ENCODE measurements around the gene SORCS2. TPM values are rescaled to one million over a fixed set of nuclear protein-coding genes. Genes with fewer than 3 reads are reported as not detected.

The SORCS2 gene
- polyA plus RNA-seq, 3 donors = 0.46 to 0.55 TPM; not detected in 1

- no peak overlapping the region for H3K4me3 Mint-ChIP-seq
- peaks cover 11 to 26% (median 17%) of the 10 kb centered on the region in 3 donors for H3K27me3 Mint-ChIP-seq (ENCODE audit: low read depth in 3 of 3)
- peaks cover 0 to 11% of the 10 kb centered on the region in 2 donors for H3K27me3 ChIP-seq (ENCODE audit: control insufficient read depth in 2 of 2, insufficient read depth in 2 of 2, low read length in 2 of 2)
Measured at GRCh38 chr4:7153711-7154110, 38.6 kb upstream of the SORCS2 start.

DNA sequence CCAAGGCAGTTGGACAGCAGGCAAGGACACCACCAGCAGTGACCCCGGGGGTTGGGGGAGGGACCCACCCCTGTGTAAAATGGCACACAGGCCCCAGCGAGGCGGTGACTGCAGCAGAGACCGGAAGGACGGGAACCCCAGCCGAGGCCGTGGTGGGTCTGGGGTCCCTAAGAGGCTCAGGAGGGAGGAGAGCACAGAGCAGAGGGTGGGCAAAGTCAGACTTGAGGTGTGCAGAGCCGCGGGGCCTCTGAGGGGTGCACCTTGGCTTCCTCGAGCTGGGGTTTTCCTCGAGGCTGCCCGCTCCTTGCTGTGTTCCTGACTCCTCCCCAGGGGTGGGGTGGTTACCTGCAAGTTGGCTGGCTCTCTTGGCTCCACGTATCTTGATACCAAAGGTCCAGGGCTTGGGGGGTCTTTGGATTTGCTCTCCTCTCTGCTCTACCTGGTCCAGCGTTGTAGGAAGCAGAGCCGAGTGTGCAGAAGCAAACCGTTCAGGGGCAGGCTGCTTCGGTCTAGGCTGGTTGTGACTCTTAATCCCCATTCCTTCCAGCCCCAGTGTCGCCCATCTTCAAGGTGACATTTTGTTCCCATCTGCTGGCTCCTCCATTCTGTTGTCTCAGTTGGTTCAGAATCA lies 37.9 kb upstream of the SORCS2 start:
- no peaks in the 10 kb centered on the region for H3K9me3 ChIP-seq (replicated peaks in 1 of 2; ENCODE audit: control insufficient read depth in 1 of 2, insufficient read depth in 1 of 2, low read length in 2 of 2)
- no peaks in the 10 kb centered on the region for H3K4me1 ChIP-seq (ENCODE audit: control insufficient read depth in 1 of 2, insufficient read depth in 2 of 2, low read length in 2 of 2)
- no peak overlapping the region for H3K4me2 ChIP-seq (replicated peaks; ENCODE audit: extremely low read depth, low read length, poor library complexity, severe bottlenecking)
- Mint-ChIP-seq H3K4me3 (no peak overlapping the region), H3K27ac (no peak overlapping the region), H3K9me3 (peaks cover 0 to 2% (median 0%) of the 10 kb centered on the region in 7 donors), H3K36me3 (no peaks in the 10 kb centered on the region), H3K4me1 (no peaks in the 10 kb centered on the region), H3K27me3 (ENCODE audit: low read depth in 3 of 3) (peaks cover 11 to 25% (median 17%) of the 10 kb centered on the region in 3 donors)
- no peaks in the 10 kb centered on the region for H3K36me3 ChIP-seq (replicated peaks in 1 of 2; ENCODE audit: control insufficient read depth in 1 of 2, insufficient read depth in 2 of 2, low read length in 2 of 2)
- intact Hi-C loops (cut with micrococcal nuclease) = no loop called here
- no peaks in the 10 kb centered on the region for H4K20me1 ChIP-seq (ENCODE audit: insufficient read depth, low read length)
- TF ChIP-seq, protein P1, sequence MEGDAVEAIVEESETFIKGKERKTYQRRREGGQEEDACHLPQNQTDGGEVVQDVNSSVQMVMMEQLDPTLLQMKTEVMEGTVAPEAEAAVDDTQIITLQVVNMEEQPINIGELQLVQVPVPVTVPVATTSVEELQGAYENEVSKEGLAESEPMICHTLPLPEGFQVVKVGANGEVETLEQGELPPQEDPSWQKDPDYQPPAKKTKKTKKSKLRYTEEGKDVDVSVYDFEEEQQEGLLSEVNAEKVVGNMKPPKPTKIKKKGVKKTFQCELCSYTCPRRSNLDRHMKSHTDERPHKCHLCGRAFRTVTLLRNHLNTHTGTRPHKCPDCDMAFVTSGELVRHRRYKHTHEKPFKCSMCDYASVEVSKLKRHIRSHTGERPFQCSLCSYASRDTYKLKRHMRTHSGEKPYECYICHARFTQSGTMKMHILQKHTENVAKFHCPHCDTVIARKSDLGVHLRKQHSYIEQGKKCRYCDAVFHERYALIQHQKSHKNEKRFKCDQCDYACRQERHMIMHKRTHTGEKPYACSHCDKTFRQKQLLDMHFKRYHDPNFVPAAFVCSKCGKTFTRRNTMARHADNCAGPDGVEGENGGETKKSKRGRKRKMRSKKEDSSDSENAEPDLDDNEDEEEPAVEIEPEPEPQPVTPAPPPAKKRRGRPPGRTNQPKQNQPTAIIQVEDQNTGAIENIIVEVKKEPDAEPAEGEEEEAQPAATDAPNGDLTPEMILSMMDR (IDR thresholded peaks at IDR 0.05) = no peak
- no peak overlapping the region for H3K4me3 ChIP-seq (replicated peaks in 1 of 3; ENCODE audit: low read depth in 2 of 3, low read length in 3 of 3)
- H2AFZ ChIP-seq (ENCODE audit: insufficient read depth, low read depth, low read length, poor library complexity, severe bottlenecking) = no peak overlapping the region
- peaks cover 0 to 11% of the 10 kb centered on the region in 2 donors for H3K27me3 ChIP-seq (ENCODE audit: control insufficient read depth in 2 of 2, insufficient read depth in 2 of 2, low read length in 2 of 2)
- no peaks in the 10 kb centered on the region for H3K79me2 ChIP-seq (ENCODE audit: insufficient read depth, low read length)
- DNase-seq = no peak
- H3K27ac ChIP-seq (ENCODE audit: low read depth in 1 of 2, low read length in 2 of 2) = no peak overlapping the region
- H3K9ac ChIP-seq (ENCODE audit: insufficient read depth, low read length, poor library complexity, severe bottlenecking) = no peak overlapping the region
- 89% methylated on average over 16 of the region's 18 CpGs for WGBS (ENCODE audit: insufficient coverage)

More at GRCh38 chr4:7153711-7154110, 38.6 kb upstream of the SORCS2 start:
- WGBS (ENCODE audit: insufficient coverage) = 81% methylated on average over 2 of the region's 7 CpGs
- no peak overlapping the region for H3K27ac Mint-ChIP-seq
- H3K36me3 Mint-ChIP-seq = no peaks in the 10 kb centered on the region
- H2AFZ ChIP-seq (ENCODE audit: insufficient read depth, low read depth, low read length, poor library complexity, severe bottlenecking) = no peak overlapping the region
- no peak overlapping the region for H3K4me2 ChIP-seq (replicated peaks; ENCODE audit: extremely low read depth, low read length, poor library complexity, severe bottlenecking)
- no peak overlapping the region for H3K4me3 ChIP-seq (replicated peaks in 1 of 3; ENCODE audit: low read depth in 2 of 3, low read length in 3 of 3)
- H3K27ac ChIP-seq (ENCODE audit: low read depth in 1 of 2, low read length in 2 of 2) = no peak overlapping the region
- intact Hi-C loops (cut with micrococcal nuclease) = no loop called here
- H3K9me3 Mint-ChIP-seq = peaks cover 0 to 2% (median 0%) of the 10 kb centered on the region in 7 donors
- H3K9ac ChIP-seq (ENCODE audit: insufficient read depth, low read length, poor library complexity, severe bottlenecking) = no peak overlapping the region
- no peaks in the 10 kb centered on the region for H3K36me3 ChIP-seq (replicated peaks in 1 of 2; ENCODE audit: control insufficient read depth in 1 of 2, insufficient read depth in 2 of 2, low read length in 2 of 2)
- H4K20me1 ChIP-seq (ENCODE audit: insufficient read depth, low read length) = no peaks in the 10 kb centered on the region
- no peaks in the 10 kb centered on the region for H3K9me3 ChIP-seq (replicated peaks in 1 of 2; ENCODE audit: control insufficient read depth in 1 of 2, insufficient read depth in 1 of 2, low read length in 2 of 2)
- H3K79me2 ChIP-seq (ENCODE audit: insufficient read depth, low read length) = no peaks in the 10 kb centered on the region
- no peaks in the 10 kb centered on the region for H3K4me1 ChIP-seq (ENCODE audit: control insufficient read depth in 1 of 2, insufficient read depth in 2 of 2, low read length in 2 of 2)
- no peaks in the 10 kb centered on the region for H3K4me1 Mint-ChIP-seq
- TF ChIP-seq, protein P1 (IDR thresholded peaks at IDR 0.05) = no peak
- no peak for DNase-seq

Data from CD14-positive monocyte (primary cell).